HG03439 (cell line): ENCODE results near the gene ADAMTSL2.

Experiments
- ATAC-seq: cut with Tn5 transposase; IDR thresholded peaks from one replicate; pipeline ENCODE4 v1.9.1; 2021; ENCODE audit warnings: mild to moderate bottlenecking, moderate library complexity; ENCODE audit not compliant: unreplicated experiment

ADAMTSL2 gene

GRCh38 chr9:133584559-133585476 is 50.3 kb downstream of the ADAMTSL2 start:
- ATAC-seq: no peak

DNA sequence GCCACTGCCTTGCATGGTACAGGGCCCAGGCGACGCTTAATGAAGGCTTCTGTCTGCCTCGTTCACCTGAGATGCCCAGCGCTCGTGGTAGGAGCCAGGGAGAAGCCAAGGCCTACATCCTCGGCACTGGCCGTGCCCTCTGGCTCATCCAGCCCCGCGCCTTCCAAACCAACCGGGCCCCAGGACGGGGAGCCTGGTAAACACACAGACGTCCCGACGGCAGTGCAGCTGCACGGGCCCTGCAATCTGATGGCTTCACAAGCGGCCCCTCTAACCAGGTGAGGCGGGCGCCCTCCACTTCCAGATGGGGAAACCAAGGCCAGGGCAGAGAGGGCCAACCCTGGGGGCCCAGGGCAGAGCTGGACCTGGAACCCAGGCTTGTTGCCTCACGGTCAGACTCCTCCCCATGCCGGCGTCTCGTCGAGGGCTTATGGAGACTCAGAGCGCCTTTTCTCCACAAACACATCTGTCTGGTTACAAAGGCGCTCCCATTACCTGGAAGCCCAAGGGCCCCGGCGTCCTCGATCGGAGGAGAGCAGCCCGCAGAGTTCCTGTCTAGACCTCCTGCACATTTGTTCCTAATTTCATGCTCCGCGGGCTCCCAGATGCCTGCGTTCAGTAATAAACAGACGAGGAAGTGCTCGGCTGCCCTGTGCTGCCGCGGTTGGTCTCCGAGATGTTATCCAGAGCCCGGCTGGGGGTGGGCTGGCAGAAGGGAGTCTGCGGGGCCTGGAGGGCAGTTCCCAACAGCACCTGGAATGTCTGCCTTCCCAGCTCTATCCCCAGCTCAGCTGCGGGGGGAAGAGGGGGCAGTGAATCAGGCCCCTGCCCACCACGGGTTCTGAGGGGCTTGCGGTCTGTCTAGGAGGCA is 51.2 kb downstream of the ADAMTSL2 start:
- ATAC-seq: no peak

GRCh38 chr9:133587051-133587450 is 52.5 kb downstream of the ADAMTSL2 start:
- ATAC-seq: no peak

GRCh38 chr9:133587466-133587865 is 53.0 kb downstream of the ADAMTSL2 start:
- ATAC-seq: no peak

GRCh38 chr9:133589454-133590227 is 55.1 kb downstream of the ADAMTSL2 start:
- ATAC-seq: no peak

DNA sequence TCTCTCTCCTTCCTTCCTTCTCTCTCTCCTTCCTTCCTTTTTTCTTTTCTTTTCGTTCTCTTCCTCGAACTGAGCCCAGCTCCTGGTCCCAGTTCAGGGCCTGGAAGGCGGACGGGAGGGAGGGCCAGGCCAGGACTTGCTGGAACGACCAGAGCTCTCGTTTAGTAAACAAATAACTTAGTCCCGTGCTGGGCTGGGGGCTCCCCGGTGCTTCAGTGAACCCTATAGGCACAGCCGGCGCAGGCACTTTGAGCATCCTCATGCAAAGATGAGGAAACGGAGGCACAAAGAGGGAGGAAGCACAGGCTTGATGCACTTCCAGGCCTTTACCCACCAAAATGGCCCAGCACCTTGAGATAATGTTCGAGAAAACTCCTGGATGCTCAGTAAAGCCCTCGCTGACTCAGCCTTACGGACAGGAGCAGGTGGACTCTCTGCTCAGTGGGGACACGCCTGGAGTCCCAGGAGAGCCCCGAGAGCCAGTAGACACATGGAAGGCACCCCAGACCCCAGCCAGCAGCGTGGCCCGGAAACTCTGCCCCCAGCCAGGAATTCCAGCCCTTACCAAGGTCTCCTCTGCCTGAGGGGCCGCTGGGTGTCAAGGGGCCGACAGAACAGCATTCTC is 55.8 kb downstream of the ADAMTSL2 start:
- no peak for ATAC-seq

DNA sequence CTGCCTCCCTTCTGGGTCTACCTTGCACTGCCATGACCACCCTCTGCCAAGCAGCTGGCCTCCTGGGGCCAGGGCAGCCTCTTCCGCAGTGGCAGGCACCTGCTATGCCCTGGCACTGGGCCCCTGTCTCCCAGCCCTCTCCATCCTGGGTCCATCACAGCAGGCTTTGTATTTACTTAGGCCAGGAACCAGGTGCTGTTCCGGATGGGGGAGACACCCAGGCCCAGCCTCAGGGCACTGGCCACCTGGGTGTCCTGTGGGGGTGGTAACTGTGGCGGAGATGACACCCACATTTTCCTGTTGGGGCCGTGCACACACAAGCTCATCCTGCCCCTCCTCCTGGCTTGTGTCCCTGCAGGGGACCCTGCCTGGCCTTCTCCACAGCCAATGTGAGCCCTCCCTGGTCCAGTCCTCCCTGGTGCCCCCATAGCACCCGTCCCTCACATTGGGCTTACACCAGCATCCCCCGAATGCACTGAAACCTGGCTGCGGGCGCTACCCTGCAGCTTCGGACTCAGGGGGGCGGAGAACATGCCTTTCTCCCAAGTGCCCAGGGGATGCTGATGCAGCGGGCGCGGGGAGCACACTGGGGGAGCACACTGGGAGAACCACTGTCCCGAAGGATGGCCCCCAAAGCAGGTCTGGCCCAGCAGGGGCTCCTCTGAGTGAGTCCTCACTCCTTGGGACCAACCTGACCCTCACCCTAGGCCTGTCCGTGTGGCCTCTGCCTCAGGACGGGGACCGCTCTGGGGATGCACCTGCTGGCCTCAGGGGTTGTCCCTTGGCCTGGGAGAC is 56.8 kb downstream of the ADAMTSL2 start:
- no peak for ATAC-seq

DNA sequence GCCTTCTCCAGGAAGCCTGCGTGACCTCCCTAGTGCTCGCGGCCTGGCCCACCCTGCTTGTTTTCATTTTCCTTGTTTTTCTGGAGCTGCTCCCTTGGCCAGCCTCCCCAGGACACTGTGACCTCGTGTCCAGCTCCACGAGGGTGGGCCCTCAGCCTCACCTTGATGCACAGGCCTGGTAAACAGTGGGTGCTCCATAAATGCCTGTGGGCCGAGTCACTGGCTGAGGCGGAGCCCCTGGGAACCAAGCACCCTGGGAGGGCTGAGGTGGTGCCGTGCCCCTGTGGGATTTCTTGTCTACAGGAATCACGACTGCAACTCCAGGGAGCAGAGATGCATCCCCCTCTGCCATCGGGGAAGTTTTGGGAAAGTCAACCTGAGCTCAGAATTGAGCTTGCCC is 57.5 kb downstream of the ADAMTSL2 start:
- no peak for ATAC-seq

DNA sequence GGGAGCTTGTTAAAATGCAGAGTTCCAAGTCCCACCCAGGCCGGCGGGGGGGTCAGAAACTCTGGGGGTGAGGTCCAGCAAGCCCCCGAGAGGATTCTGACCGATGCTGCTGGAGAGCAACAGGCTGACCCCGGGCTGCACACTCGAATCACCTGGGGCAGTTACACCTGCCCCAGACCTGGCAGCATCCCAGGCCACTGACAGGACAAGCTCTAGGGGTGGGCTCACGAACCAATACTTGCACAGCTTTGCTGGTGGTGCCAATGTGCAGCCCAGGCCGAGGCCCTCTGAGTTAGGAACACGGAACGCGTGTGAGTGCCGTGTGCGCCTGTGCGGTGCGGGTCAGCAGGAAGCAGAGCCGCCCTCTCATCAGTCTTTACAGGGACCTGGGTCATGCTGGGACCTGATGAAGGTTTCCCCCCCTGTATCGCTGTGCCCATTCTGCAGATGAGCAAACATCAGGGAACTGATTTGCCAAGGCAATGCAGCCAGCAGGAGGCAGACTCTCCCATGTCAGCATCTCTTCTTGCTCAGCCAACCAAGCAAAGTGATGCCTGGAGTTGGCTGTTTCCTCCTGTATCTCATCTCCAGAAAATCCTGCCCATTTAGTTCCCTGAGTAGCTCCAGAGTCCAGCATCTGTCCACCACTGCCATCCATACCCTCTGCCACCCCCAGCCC is 58.4 kb downstream of the ADAMTSL2 start:
- no peak for ATAC-seq

DNA sequence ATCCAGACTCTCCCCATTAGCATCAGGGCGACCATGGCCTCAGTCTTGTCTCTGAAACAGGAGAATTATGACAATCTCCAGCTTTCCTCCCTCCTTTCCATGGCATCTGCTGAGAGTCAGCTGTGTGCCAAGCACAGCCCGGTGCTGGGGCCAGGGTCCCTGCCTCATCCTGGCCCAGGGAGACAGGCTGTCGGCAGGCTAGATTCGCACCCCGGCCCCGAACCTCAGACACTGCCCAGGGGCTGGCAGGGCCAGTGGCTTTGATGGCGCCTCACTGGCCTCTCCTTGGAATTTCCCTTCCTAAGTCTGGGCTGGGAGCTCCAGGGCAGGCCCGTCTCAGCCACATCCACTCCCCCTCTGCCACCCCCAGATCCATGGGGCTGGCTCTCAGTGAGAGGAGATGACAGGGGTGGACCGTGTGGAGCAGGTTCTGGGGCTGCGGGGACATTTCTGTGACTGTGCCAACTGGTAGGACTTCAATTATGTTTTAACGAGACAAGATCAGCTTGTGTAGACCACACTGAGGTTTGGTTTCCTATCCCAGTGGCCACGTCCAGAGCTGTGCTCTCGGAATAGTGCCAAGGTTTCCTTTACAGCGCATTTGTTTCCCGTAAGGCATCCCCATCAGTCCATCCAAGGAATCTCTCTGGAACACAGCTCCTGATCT is 59.2 kb downstream of the ADAMTSL2 start:
- ATAC-seq: no peak

GRCh38 chr9:133594310-133594709 is 59.8 kb downstream of the ADAMTSL2 start:
- ATAC-seq: no peak

DNA sequence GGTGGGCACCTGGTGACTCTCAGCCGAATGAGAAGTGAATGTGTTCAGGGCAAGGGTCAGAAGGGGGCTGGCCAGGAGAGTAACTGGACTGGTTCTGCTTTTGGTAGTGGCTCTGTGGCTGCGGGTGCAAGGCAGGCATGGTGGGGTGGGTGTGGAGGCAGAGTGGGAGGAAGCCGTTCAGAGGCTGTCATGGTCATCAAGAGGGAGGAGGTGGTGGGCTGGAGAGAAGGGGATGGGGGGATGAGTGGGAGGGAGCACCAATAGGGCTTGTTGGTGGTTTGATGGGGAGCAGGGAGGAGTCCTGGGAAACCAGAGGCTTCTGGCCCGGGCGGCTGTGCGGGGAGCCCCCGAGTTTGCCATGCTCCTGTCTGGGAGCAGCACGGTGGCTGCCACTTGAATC is 61.4 kb downstream of the ADAMTSL2 start:
- ATAC-seq: no peak

GRCh38 chr9:133597316-133597957 is 62.9 kb downstream of the ADAMTSL2 start:
- ATAC-seq: no peak

- no peak for ATAC-seq
These were observed 64.5 kb downstream of the ADAMTSL2 start for GRCh38 chr9:133598978-133599377.

DNA sequence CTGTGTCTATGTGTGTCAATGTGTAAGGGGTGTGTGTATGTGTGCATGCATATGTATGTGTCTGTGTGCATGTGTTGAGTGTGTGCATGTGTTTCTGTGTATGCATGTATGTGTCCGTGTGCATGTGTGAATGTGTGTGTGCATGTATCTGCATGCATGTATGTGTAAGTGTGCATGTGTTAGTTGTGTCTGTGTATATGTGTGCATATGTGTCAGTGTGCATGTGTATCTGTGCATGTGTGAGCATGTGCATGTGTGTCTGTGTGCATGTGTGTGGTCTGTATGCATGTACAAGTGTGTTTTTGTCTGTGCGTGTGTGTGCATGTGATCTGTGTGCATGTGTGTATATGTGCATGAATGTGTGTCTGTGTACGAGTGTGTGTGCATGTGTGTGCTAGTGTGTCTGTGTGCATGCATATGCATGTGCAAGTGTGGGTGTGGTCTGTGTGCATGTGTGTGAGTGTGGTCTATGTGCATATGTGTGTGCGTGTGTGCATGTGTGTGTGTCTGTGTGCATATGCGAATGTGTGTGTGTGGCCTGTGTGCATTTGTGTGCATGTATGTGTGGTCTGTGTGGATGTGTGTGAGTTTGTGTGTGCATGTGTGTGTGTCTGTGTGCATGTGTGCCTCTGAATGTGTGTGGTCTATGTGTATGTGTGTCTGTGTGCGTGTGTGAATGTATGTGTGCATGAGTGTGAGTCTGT is 65.1 kb downstream of the ADAMTSL2 start:
- ATAC-seq: no peak

DNA sequence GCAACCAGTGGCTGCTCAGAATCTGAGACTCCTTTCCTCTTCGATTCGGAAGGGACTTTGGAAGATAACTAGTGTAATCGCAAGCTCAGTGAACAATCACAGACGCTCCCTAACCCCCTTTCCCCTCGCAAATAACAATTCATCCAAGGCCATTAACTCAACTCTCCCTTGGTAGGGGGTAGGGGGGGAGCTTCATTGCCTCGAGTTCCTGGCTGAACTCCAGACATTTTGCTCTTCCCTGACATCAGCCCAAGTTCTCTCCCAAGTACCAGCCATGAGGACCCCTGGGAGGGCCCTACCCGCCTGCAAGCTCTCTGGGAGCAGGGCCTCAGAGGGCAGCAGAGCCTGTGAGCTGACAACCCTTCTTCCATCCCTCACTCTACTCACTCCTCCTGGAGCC is 66.2 kb downstream of the ADAMTSL2 start:
- no peak for ATAC-seq

- no peak for ATAC-seq
These were observed 67.2 kb downstream of the ADAMTSL2 start for GRCh38 chr9:133601746-133602145.

DNA sequence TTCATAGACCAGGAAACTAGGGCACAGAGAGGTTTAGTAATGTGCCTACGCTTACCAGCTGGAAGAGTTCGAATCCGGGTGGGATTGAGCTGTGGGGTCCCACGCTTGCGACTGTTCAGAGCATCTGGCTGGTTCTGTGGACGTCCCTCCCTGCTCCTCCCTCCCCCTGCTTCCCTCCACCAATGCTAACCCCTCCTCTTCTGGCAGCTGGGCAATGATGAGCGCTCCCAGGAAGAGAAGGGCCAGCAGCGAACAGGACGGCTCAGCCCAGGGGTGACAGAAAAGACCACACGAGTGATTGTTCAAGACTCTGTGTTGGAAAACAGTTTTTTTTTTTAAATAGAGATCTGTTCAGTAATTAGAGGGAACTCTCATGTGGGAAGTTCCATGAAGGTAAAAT is 67.8 kb downstream of the ADAMTSL2 start:
- no peak for ATAC-seq
